NOMO-1 treated with dmso at 0.1 percent for 144 hours (cell line): ENCODE measurements around the gene TRIM8.

Experiments
- DNase-seq: peaks from one replicate; lab custom pipeline; 2025; ENCODE audit not compliant: unreplicated experiment; lab: John Stamatoyannopoulos, UW

Gene TRIM8, protein sequence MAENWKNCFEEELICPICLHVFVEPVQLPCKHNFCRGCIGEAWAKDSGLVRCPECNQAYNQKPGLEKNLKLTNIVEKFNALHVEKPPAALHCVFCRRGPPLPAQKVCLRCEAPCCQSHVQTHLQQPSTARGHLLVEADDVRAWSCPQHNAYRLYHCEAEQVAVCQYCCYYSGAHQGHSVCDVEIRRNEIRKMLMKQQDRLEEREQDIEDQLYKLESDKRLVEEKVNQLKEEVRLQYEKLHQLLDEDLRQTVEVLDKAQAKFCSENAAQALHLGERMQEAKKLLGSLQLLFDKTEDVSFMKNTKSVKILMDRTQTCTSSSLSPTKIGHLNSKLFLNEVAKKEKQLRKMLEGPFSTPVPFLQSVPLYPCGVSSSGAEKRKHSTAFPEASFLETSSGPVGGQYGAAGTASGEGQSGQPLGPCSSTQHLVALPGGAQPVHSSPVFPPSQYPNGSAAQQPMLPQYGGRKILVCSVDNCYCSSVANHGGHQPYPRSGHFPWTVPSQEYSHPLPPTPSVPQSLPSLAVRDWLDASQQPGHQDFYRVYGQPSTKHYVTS

DNA sequence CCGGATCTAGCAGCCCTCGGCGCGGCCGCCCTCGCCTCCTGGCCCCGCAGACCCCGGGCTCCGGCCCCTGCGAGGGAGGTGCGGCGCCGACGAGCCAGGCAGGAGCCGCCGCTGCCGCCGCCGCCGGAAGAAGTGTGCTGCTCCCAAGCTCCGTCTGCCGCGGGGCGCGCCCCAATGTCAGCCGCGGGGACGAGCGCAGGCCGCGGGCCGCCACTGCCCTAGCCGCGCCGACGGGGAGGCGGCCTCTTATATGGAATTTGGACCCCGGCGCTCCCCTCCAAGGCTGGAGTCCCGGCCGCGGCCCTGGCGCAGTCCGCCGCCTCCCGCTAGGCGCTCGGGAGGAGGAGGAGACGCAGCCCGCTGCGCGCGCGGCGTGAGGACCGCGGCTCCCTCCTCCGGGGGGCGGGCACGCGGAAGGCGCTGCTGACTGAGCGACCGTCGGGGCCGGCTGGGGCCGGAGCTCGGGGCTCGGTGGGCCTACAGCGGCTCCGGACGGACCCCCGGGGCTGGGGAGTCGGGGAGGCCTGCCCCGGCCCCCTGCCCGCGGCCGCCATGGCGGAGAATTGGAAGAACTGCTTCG, at the start of gene TRIM8:
Gene TRIM8, plus strand, starts transcription at position 414 of the 580 bp plus-strand sequence. Its CDS starts 139 bp downstream, at position 553.
- DNase-seq = peak; percentile 43

DNA sequence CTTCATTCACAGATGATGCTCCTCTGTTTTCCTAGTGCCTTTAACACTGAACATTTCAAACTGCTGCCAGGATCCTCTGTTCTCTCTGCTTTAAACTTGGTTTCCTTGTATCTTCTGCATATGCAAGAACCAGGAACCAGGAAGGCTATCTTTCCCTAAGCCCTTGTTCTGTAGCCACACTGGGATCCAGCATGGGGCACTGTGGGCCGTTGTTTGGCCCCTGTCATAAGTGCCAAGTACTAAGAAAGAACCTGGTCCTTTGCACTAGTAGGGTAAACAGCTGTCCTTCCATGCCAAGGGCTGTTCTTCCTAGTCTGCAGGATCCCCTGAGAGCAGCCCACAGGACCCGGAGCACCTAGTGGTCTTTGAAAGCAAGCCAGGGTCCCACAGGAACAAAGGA, 49.0 kb upstream of the TRIM8 start:
- no peak for DNase-seq

DNA sequence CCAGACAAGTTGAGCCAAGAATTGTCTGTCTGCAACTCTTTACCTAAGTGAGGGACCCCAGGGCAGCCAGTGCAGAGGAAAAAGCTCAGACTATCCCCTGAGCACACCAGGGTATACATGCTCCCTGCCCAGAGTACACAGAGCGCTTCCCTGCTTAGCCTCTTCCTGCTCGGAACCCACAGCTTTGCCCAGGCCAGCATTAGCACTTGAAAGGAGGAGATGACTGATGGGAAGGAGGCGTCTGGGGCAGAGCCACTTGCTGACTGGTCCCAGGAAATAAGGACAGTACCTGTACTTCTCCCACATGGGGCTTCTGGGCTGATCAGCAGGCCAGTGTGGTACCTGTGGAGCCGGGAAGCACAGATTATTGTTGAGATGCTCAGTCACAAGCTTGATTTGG, 48.4 kb upstream of the TRIM8 start:
- DNase-seq = no peak

DNA sequence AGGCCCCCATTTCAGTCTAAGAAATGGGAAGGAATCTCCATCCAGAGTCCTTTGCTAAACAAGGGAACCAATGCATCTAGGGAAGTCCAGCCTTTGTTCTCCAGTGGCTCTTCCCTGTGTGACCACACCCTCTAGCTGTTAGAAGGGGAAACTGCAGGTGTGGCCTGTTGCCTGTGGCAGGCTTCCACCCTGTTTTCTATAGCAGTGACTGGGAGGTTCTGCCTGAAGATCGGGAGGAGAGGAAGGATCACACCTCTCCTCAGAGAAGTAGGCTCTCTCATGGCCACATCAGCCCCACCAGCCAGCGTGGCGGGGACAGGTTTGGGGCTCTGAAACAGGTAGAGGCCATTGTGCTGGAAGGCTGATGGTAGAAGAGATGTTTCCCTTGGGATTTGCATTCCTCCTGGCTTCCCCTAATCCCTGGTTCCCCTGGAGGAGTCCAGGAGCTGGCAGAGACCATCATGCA, 47.7 kb upstream of the TRIM8 start:
- no peak for DNase-seq

DNA sequence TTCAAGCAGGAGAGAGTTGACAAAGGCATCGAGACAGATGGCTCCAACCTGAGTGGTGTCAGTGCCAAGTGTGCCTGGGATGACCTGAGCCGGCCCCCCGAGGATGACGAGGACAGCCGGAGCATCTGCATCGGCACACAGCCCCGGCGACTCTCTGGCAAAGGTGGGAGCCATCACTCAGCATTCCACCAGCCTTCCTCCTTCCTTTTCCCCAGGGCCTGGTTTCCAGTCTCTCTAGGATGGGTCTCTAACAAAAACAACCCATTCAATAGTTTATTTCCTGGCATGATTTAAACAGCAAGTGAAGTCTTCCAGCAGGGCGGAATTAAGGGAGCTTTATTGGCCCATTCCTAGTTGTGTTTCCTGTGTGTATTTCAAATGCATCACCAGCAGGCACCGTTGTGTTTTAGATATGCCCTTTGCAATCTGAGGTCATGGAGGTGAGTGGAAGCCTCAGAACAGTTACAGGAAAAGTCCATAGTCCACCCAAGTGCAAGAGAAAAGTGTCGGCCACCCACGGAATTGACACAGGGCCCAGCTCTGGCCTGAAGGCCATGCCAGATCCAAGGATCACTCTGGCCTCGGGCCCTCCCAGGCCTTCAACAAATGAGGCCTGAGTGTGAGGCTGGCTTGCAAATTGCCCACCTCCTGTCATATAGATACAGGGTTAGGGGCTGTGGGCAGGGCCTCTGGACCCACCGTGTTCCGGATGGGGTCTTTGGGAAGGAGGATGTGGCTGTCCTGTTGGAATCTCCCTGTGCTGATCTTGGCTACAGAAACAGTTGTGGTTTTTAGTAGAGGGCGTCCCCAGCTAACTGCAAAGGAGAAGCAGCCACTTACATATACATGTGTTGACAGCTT, 46.9 kb upstream of the TRIM8 start:
- DNase-seq = no peak

DNA sequence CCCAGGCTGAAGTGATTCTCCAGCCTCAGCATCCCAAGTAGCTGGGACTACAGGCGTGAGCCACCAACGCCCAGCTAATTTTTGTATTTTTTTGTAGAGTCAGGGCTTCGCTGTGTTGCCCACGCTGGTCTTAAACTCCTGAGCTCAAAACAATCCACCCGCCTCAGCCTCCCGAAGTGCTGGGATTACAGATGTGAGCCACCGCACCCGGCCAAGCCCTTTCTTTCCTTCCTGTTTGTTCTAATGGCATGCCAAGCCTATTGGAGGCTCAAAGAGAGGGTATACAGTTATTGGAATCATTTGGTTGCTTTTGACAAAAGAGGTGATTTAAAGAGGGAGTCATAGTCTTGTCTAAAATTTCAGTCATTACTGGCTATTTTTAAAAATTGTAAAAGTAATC, 46.0 kb upstream of the TRIM8 start:
- DNase-seq = no peak

DNA sequence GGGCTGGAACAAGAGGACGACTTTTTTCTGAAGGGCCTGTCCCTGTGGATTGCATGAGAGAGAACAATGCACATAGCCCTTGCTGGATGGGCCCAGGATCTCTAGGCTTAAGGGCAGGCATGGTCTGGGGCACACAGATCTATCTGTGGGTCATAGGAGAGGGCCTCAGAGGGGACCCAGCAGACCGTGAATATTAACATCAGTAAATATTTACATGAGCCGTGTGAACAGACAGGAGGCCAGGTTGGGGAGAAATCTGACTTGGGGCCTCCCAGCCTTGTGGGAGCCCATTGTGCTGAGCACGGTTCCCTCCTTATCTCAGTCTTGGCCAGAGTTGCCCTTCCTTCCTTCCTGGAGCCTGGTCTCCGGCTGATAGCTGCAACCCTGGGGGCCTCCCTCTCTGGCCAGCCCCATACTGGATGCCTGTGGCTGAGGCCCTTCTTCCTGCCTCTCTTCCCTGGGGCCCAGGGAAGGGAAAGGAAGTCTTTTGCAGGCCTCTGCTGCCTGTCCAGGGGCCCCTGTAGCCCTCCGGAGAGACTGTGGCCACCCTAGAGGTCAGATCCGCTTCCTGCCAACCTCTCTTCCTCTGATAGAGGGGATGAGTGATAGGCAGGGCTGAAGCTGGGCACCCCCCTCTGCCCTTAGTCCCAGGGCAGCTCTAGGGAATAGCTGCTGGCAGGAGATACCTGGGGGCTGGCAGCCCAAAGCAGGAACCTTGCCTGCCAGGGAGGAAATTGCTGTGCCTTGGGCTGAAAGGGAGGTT, 44.5 kb upstream of the TRIM8 start:
- DNase-seq = no peak

DNA sequence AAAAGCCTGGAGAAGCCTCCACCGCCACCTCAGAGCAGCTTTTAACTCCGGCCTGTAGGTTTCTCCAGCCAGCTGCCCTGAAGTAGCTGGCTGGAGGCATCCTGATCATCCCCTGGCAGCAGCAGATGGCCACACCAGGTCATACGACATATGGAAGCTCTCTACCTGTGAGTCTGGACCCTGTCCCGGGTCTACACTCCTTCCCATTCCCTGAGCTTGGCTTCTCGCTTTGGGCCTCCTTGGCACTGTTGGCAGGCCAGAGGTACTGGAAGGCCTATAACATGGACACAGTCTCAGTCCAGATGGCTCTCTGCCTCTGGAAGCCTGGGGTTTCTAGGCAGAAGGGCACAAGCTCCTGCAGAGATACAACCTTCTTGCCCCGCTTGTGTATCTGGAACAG, 43.5 kb upstream of the TRIM8 start:
- no peak for DNase-seq

DNA sequence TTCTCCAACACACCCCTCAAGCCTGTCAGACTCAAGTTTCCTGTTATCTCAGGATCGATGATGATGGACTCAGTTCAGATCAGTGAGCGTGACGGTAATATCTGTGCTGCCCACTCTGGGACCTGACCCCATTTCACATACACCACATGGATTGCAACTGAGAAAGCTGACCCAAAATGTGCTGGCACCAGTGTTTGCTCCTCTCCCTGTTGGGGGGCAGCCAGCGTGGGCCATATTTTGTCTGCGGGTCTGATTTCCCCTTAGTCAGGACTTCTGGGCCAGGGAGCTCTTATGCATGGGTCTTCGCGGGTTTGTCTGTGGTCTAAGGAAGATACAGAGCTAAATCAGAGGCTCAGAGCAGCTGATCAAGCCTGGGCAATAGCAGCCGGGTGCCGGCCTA, 42.6 kb upstream of the TRIM8 start:
- no peak for DNase-seq

DNA sequence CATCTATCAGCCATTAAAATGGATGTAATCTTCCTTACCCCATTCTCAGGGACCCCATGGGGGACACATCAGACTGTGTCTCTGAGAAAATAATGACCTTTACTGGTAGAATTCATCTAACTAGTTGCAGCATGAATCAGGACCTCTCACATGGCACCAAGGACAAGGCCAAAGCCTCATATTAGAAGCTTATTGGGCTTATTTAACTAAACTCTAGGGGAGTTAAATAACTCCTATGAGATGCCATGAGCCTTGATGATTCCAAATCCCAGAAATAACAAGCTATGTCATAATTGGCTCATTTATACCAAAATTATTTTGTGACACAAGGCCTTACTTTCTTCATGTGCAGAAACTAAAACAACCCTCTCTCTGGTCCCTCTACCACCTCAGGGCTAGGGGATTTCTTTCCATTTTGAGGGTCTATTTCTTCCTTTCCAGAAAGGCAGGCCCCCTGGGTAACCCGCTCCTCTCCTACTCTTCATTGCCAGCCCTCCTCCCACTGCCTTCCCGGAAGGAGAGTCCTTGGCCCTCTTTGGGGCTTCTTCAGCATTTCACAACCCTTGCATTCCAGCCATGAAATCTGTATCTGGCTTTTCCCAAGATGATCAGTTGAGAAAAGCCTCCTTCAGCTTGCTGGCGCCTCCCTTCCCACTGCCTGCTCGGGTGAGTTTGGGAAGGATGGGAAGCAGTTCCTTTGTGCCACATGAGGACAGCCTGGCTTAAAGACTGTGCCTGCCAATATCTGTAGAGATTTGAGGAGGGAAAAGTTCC, 41.8 kb upstream of the TRIM8 start:
- DNase-seq = no peak

DNA sequence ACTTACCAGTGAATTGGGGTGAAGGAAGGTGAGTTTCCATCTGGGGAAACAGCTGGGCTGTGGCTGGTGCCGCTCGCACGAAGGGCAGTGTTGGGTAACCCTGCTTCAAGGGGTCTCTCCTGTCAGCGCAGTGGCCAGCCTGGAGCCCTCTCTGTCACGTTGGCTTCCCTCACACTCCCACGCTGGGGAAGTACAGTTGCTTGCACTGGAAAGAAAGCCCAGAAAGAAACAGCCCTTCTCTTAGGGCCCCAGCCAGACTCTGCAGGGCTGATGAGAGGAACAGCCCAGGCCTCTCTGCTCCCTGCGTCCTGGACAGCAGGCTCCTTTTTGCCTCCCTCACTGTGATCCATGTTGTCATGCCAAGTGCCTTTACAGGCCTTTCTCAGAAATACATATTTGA, 40.3 kb upstream of the TRIM8 start:
- DNase-seq = no peak

DNA sequence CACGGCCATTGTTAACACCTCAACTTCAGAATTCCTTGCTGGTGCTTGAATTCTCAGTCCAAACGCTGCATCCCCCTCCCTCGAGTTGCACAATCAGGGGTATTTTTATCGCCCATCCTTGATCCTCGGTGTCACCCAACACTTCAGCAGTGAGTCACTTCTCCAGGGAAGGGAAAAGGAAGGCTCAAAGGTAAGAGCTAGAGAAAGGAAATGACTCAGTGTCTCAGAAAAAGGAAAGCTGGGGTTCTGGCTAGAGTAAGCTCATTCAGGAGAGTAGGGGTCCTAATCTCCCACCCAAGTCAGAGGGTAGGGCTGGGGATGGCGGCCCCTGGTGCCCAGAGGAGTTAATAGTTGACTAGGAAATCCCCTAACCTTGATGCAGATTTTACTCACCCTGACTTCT, 39.8 kb upstream of the TRIM8 start:
- DNase-seq = no peak

DNA sequence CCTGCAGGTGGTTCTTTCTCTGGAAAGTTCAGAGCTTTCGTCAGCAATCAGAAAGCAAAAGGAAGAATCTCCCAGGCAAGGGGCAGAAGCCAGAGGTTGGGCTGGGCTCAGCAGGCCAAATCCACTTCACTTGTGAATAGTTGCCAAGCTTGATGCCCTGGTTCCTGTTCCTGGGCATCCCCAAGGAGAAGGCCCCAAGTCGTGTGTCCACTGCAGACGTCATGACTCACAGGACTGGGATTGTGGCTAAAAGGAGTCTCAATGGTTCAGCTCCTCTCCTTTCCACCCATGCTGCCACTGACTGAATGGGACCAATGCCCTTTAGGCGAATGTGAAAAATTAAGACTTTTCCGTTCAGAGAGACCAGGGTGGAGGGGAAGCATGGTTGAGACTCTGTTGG, 38.6 kb upstream of the TRIM8 start:
- DNase-seq = no peak

DNA sequence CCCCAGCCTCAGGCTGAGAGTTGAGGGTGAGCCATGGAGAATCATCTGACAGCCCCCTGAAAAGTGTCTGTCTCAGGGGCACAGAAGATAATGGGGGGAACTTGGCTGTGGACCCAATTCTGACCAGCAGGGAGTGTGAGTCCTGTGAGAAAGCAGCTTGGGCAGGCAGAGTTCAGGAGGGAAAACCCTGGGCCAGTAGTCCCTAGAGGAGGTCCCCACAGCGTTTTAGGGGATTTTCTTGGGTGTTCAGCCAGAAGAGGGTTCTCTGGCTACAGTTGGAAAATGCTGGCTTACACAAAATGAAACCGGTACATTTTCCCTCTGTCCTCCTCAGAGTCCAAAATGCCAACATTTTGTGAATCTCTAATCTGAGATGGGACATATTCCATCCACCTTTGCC, 35.8 kb upstream of the TRIM8 start:
- no peak for DNase-seq

DNA sequence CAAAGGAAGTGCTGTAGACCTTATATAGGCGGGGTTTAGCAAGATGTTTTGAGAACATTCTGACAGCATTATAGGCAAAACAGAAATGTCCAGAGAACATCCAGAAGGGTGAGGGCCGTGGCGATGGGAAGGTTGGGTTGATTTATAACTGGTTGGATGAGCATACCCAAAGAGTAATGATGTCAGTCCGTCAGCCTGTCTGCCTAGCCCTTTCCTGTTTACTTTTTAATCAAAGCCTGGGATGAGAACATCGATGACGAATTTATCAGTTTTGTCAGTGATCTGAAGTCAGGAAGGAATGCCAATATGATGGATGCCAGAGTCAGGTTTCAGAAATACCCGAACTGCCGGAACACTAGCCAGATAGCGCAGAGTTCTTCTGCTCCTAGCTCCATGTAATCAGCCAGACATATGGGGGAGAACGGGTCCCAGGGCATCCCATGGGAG, 33.8 kb upstream of the TRIM8 start:
- no peak for DNase-seq

DNA sequence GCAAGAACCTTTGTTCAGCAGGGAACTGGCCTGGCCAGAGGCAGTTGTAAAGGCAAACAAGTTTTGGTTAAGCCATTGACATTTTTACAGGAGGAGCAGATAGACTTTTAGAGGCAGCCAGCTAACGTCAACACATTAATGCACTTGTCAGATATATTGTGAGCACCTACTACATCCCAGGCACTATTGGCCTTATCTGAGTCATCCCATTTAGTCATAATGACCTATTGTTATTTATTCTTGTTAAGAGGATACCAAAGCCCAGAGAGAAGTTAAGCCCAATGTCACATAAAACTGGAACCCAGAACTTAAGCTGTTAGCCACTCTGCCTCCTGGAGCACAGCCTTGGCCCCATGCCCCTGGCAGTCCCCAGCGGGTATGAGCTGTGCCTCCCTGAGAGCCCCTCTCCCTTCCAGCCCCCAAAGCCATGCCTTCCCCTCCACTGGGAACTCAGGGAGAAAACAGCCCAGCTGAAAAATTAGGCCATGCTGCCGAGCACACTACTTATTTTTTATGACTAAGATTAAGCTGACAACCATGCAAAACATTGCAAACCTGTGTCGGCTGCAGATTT, 32.7 kb upstream of the TRIM8 start:
- DNase-seq = no peak

DNA sequence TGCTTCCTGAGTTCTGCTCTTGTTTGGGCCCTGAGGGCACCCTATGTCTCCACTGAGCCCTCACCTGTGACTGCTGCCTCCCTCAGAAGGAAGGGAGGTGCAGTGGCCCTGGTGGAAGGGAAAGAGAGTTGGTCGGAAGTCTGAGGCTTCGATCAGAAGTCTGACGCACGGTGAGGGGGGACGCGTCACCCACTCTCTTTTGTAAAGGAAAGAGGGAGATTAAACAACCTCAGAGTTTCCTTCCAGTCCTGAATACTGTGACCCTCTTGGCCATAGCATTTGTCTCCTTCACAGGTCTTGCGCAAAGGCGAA, 31.4 kb upstream of the TRIM8 start:
- no peak for DNase-seq

DNA sequence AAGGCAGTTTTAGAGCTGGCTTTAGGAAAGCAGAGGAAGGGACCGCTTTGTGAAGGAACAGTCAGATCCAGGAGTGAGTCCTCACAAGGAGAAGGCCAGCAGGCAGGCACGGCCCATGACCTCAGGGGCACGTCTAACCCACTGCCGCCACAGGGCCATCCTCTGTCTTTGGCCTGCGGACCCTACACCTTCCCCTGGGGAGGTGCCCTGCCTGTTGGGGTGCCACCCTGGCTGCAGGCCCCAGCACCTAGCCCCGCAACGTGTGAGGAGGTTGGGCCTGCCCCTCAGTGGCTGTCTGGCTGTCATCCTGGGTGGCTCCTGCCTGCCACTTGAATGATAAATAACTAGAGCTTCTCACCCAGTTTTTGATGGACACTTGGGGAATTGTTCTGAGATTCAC, 31.0 kb upstream of the TRIM8 start:
- no peak for DNase-seq

DNA sequence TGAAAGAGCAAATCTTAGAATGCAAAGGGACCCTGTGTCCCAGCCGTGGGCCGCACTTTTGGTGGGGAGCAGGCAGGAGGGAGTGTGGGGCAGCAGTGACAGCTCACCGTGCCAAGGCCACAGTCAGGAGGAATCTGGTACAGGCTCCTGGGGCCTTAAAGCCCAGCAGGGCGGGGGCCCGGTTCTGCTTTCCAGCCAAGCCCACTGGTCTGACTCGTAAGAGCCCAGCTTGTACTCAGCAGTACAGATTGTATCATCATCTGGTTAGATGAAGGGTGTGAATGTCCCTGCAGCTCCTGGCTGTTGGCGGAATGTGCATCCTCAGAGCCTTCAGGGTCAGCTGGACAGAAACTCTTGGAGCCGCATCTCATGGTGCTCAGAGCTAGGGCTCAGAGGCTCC, 30.5 kb upstream of the TRIM8 start:
- DNase-seq = no peak

DNA sequence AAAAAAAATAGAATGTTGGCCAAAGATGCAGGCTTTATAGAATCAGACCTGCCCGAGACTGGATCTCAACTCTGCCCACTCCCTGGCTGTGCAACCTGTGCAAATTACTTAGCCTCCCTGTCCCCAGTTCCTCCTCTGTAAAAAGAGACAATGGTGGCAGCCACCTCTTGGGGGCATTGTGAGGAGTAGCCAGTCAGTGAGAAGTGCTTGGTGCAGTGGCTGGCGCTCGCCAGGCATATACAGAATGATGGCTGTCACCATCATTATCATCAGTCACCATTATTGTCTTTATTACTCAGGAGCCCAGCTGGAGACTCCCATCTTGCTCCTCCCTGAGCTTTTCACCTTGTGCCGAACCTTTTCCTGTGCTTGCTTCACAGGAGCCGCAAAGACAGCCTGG, 29.4 kb upstream of the TRIM8 start:
- DNase-seq = no peak
